Testis (tissue), 2 donors: ENCODE measurements around the gene CGB5.
"Not testable (repeated sequence)": the region's sequence is repeated elsewhere in the genome, so short reads cannot be mapped to it uniquely, and the experiment has no call there.

Source experiments
- POLR2A ChIP-seq: fragments of 450-650 bp; IDR thresholded peaks from one replicate; pipeline ENCODE4 v1.6.1; 2017; ENCODE audit warnings: antibody characterized with exemption, mild to moderate bottlenecking, moderate library complexity
- TF ChIP-seq, protein P1 (sequence below), 3 experiments: fragments of 450-650 bp in 2 of 3; fragments of 200-600 bp in 1 of 3; sonication (generic) in 1 of 3; IDR thresholded peaks; one replicate each; pipeline ENCODE4 v1.5.1; 2016 to 2019; ENCODE audit warnings: antibody characterized with exemption in 3 of 3, mild to moderate bottlenecking in 2 of 3, moderate library complexity in 1 of 3

DNA sequence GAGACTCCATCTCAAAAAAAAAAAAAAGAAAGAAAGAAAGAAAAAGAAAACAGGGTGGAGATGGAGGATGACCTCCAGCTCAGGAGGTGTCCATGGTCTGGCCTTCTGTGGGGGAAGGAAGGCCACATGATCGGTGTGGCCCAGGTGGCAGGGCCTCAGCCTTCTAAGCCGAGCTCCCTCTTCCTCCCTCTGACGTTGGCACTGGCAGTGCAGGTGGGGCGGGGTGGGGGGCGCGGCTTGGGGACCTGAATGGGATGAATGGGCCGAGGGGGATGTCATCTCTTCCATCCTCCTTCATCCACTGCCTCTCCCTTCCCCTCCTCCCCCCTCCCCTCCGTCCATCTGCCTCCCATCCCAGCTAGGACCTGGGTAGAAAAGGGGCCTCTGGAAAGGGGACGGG is 3.9 kb upstream of the CGB5 start:
- TF ChIP-seq, protein P1, sequence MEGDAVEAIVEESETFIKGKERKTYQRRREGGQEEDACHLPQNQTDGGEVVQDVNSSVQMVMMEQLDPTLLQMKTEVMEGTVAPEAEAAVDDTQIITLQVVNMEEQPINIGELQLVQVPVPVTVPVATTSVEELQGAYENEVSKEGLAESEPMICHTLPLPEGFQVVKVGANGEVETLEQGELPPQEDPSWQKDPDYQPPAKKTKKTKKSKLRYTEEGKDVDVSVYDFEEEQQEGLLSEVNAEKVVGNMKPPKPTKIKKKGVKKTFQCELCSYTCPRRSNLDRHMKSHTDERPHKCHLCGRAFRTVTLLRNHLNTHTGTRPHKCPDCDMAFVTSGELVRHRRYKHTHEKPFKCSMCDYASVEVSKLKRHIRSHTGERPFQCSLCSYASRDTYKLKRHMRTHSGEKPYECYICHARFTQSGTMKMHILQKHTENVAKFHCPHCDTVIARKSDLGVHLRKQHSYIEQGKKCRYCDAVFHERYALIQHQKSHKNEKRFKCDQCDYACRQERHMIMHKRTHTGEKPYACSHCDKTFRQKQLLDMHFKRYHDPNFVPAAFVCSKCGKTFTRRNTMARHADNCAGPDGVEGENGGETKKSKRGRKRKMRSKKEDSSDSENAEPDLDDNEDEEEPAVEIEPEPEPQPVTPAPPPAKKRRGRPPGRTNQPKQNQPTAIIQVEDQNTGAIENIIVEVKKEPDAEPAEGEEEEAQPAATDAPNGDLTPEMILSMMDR (IDR thresholded peaks at IDR 0.05): not testable (repeated sequence)
- TF ChIP-seq POLR2A: not testable (repeated sequence)
